SU-DHL-6 (cell line): ENCODE results near the gene NTMT1.
"Not testable (repeated sequence)": the region's sequence is repeated elsewhere in the genome, so short reads cannot be mapped to it uniquely, and the experiment has no call there.

ENCODE experiments used
- H2AFZ ChIP-seq: fragments of 200-600 bp; sonication (generic); 2 replicates; pipeline ENCODE4 v1.6.1; 2014; ENCODE audit warnings: low read depth, mild to moderate bottlenecking, moderate library complexity, mixed read lengths, antibody characterized with exemption, low read length; ENCODE audit not compliant: severe bottlenecking
- H3F3A ChIP-seq: fragments of 200-600 bp; shearing (Covaris generic); 2 replicates; pipeline ENCODE4 v1.6.0; 2016; ENCODE audit warnings: antibody characterized with exemption, mild to moderate bottlenecking; ENCODE audit not compliant: insufficient read depth
- H3K27ac ChIP-seq: fragments of 200-600 bp; sonication (generic); 2 replicates; pipeline ENCODE4 v1.5.1; 2016; ENCODE audit warnings: low read depth, mild to moderate bottlenecking, low read length, moderate library complexity, mixed read lengths
- H3K27me3 ChIP-seq: fragments of 200-600 bp; sonication (generic), shearing (Covaris generic); 2 replicates; pipeline ENCODE4 v1.6.0; 2014; ENCODE audit warnings: mild to moderate bottlenecking, low read length
- H3K36me3 ChIP-seq: fragments of 200-600 bp; sonication (generic); 2 replicates; pipeline ENCODE4 v1.6.1; 2014; ENCODE audit warnings: mild to moderate bottlenecking, low read length, mixed read lengths
- H3K4me2 ChIP-seq: fragments of 300-600, 200-600 bp; shearing (Covaris generic), sonication (generic); 2 replicates; pipeline ENCODE4 v1.6.0; 2014; ENCODE audit warnings: low read length, low read depth, mild to moderate bottlenecking; ENCODE audit not compliant: poor library complexity, severe bottlenecking
- H3K4me3 ChIP-seq: fragments of 200-600 bp; sonication (generic); 2 replicates; pipeline ENCODE4 v1.5.1; 2014; ENCODE audit warnings: antibody characterized with exemption, low read length, mild to moderate bottlenecking, mixed read lengths; ENCODE audit not compliant: insufficient read depth, poor library complexity, severe bottlenecking
- H3K79me2 ChIP-seq: fragments of 200-600 bp; sonication (generic); 2 replicates; pipeline ENCODE4 v1.6.1; 2014; ENCODE audit warnings: mild to moderate bottlenecking, low read length, moderate library complexity; ENCODE audit not compliant: insufficient read depth
- H3K9ac ChIP-seq: fragments of 200-600 bp; sonication (generic); 2 replicates; pipeline ENCODE4 v1.7.0; 2014; ENCODE audit warnings: mild to moderate bottlenecking, low read length
- H3K9me2 ChIP-seq: fragments of 200-600 bp; sonication (generic); replicated peaks from 2 replicates; pipeline ENCODE4 v1.6.1; 2014; ENCODE audit warnings: low read length; ENCODE audit not compliant: insufficient read depth
- H3K9me3 ChIP-seq: fragments of 200-600 bp; sonication (generic); 2 replicates; pipeline ENCODE4 v1.6.1; 2014; ENCODE audit warnings: low read length, mixed read lengths; ENCODE audit not compliant: insufficient read depth
- H4K20me1 ChIP-seq: fragments of 200-600 bp; sonication (generic); 2 replicates; pipeline ENCODE4 v1.6.1; 2014; ENCODE audit warnings: low read depth, mild to moderate bottlenecking, antibody characterized with exemption, low read length, moderate library complexity, mixed read lengths
- CTCF ChIP-seq: fragments of 200-600 bp; sonication (generic); IDR thresholded peaks from one replicate; pipeline ENCODE4 v1.5.1; 2017; ENCODE audit warnings: antibody characterized with exemption, mild to moderate bottlenecking, low read length, moderate library complexity; ENCODE audit not compliant: insufficient read depth, poor library complexity, severe bottlenecking
- EZH2phosphoT487 ChIP-seq: fragments of 200-600 bp; sonication (generic), shearing (Covaris generic); conservative IDR thresholded peaks from 2 replicates; pipeline ENCODE4 v1.6.1; 2018; ENCODE audit warnings: mild to moderate bottlenecking, antibody characterized with exemption, low read length, moderate library complexity, mixed read lengths

Gene NTMT1

GRCh38 chr9:129590466-129590865 is 35.5 kb upstream of the NTMT1 start:
- Histone ChIP-seq H3K9me3 (no peaks in the 10 kb centered on the region), H3K27ac (no peak overlapping the region), H3F3A (no peaks in the 10 kb centered on the region), H3K9me2 (no peaks in the 10 kb centered on the region), H3K27me3 (no peaks in the 10 kb centered on the region), H3K9ac (no peak overlapping the region), H4K20me1 (no peaks in the 10 kb centered on the region), H3K36me3 (no peaks in the 10 kb centered on the region), H3K79me2 (no peaks in the 10 kb centered on the region), H3K4me3 (no peak overlapping the region), H3K4me2 (no peak overlapping the region), H2AFZ (no peak overlapping the region)
- no peak for TF ChIP-seq EZH2phosphoT487
- TF ChIP-seq CTCF: no peak

- no peaks in the 10 kb centered on the region for H3K79me2 ChIP-seq
- H3K9ac ChIP-seq: no peak overlapping the region
- H3K4me2 ChIP-seq: no peak overlapping the region
- TF ChIP-seq EZH2phosphoT487: no peak
- no peak for TF ChIP-seq CTCF
- no peak overlapping the region for H3K27ac ChIP-seq
- H3K27me3 ChIP-seq: no peaks in the 10 kb centered on the region
- no peaks in the 10 kb centered on the region for H3K36me3 ChIP-seq
- H3K9me2 ChIP-seq: no peaks in the 10 kb centered on the region
- H4K20me1 ChIP-seq: no peaks in the 10 kb centered on the region
- H2AFZ ChIP-seq: no peak overlapping the region
- no peaks in the 10 kb centered on the region for H3F3A ChIP-seq
- H3K4me3 ChIP-seq: no peak overlapping the region
- H3K9me3 ChIP-seq: no peaks in the 10 kb centered on the region
These were observed 34.0 kb upstream of the NTMT1 start for GRCh38 chr9:129591916-129592315.

GRCh38 chr9:129592790-129593189 is 33.2 kb upstream of the NTMT1 start:
- H3K4me3 ChIP-seq, H3K27ac ChIP-seq, H3K9ac ChIP-seq, H3K4me2 ChIP-seq, H3K9me2 ChIP-seq, H3K9me3 ChIP-seq, H3K36me3 ChIP-seq, H4K20me1 ChIP-seq, H3K27me3 ChIP-seq, H3F3A ChIP-seq, H2AFZ ChIP-seq, H3K79me2 ChIP-seq: not testable (repeated sequence)

GRCh38 chr9:129594632-129595031 is 31.3 kb upstream of the NTMT1 start:
- Histone ChIP-seq H3K4me2 (no peak overlapping the region), H2AFZ (no peak overlapping the region)

More at GRCh38 chr9:129594632-129595031, 31.3 kb upstream of the NTMT1 start:
- Histone ChIP-seq H3K36me3 (no peaks in the 10 kb centered on the region), H4K20me1 (no peaks in the 10 kb centered on the region), H3F3A (no peaks in the 10 kb centered on the region), H3K9me3 (no peaks in the 10 kb centered on the region), H3K79me2 (no peaks in the 10 kb centered on the region), H3K27ac (no peak overlapping the region), H3K9me2 (no peaks in the 10 kb centered on the region), H3K4me3 (no peak overlapping the region), H3K27me3 (no peaks in the 10 kb centered on the region), H3K9ac (no peak overlapping the region)
- no peak for TF ChIP-seq CTCF
- TF ChIP-seq EZH2phosphoT487: no peak
